Fibroblast of lung (primary cell): ENCODE measurements around the gene STAC2. TPM values are rescaled to one million over a fixed set of nuclear protein-coding genes. Genes with fewer than 3 reads are reported as not detected.

Source experiments
- DNase-seq, 2 donors: peaks; one replicate each; pipeline versions ENCODE4 v3.0.0 to v3.0.0-alpha.2; 2010; ENCODE audit warnings: low read depth in 2 of 2
- H2AFZ ChIP-seq: 2 replicates; pipeline ENCODE4 v1.5.1; 2012; ENCODE audit warnings: low read length, control low read depth, inconsistent platforms
- H3K27ac ChIP-seq: 2 replicates; pipeline ENCODE4 v1.5.1; 2011; ENCODE audit warnings: low read length, control low read depth; ENCODE audit not compliant: insufficient read depth
- H3K27me3 ChIP-seq: 2 replicates; pipeline ENCODE4 v1.5.1; 2011; ENCODE audit warnings: mild to moderate bottlenecking, low read length; ENCODE audit not compliant: control insufficient read depth, insufficient read depth
- H3K36me3 ChIP-seq: 2 replicates; pipeline ENCODE4 v1.5.1; 2011; ENCODE audit warnings: low read length; ENCODE audit not compliant: control insufficient read depth, insufficient read depth
- H3K4me1 ChIP-seq: 2 replicates; pipeline ENCODE4 v1.5.1; 2011; ENCODE audit warnings: low read length; ENCODE audit not compliant: control insufficient read depth, insufficient read depth; ENCODE audit errors: extremely low read depth
- H3K4me2 ChIP-seq: 2 replicates; pipeline ENCODE4 v1.5.1; 2011; ENCODE audit warnings: low read length, control low read depth; ENCODE audit not compliant: insufficient read depth; ENCODE audit errors: extremely low read depth
- H3K4me3 ChIP-seq, 4 experiments: fragments of 200-600 bp in 1 of 4; sonication (generic) in 1 of 4; replicated peaks in 1 of 4; 2 replicates each; pipeline ENCODE4 v1.5.1; 2011 to 2016; ENCODE audit warnings: low read length in 4 of 4, low read depth in 3 of 4, mild to moderate bottlenecking in 3 of 4, control low read depth in 2 of 4, inconsistent platforms in 1 of 4, mixed read lengths in 1 of 4; ENCODE audit not compliant: insufficient read depth in 1 of 4; ENCODE audit errors: control extremely low read depth in 1 of 4
- H3K79me2 ChIP-seq: 2 replicates; pipeline ENCODE4 v1.5.1; 2012; ENCODE audit warnings: mild to moderate bottlenecking, low read length, inconsistent platforms; ENCODE audit not compliant: control insufficient read depth, insufficient read depth
- H3K9ac ChIP-seq: 2 replicates; pipeline ENCODE4 v1.5.1; 2011; ENCODE audit warnings: mild to moderate bottlenecking, low read length, control low read depth; ENCODE audit not compliant: insufficient read depth
- H3K9me3 ChIP-seq: 2 replicates; pipeline ENCODE4 v1.5.1; 2012; ENCODE audit warnings: low read depth, low read length; ENCODE audit not compliant: control insufficient read depth, insufficient read depth
- H4K20me1 ChIP-seq: 2 replicates; pipeline ENCODE4 v1.5.1; 2011; ENCODE audit warnings: low read length; ENCODE audit not compliant: control insufficient read depth, insufficient read depth; ENCODE audit errors: extremely low read depth
- EZH2 ChIP-seq: IDR thresholded peaks from 2 replicates; pipeline ENCODE4 v1.5.1; 2012; ENCODE audit warnings: low read length, control low read depth, mild to moderate bottlenecking; ENCODE audit errors: missing control alignments
- polyA plus RNA-seq, 2 donors: library from polyadenylated mRNA; depleted of rRNA in 1 of 2; stranded (reverse) in 1 of 2; unstranded in 1 of 2; fragments of >200 nt; gene quantifications; 2 replicates each; pipeline ENCODE4 v1.2.1, GENCODE V29; 2011 to 2012; ENCODE audit warnings: missing spikeins in 1 of 2
- total RNA-seq: library from RNA; depleted of rRNA; stranded (reverse); fragments of >200 nt; gene quantifications from 2 replicates; pipeline ENCODE4 v1.2.1, GENCODE V29; 2014
- TF ChIP-seq, protein P1 (sequence below), 2 donors: IDR thresholded peaks in 1 of 2; conservative IDR thresholded peaks in 1 of 2; 1 replicate in 1 of 2; 2 replicates in 1 of 2; pipeline ENCODE4 v1.5.1; 2011 to 2012; ENCODE audit warnings: low read length in 2 of 2, control low read depth in 1 of 2, inconsistent platforms in 1 of 2, low read depth in 1 of 2, mild to moderate bottlenecking in 1 of 2

Gene STAC2
- total and polyA plus RNA-seq, 2 donors (not counting 1 experiment from before 2014, with no cell fraction given): 0.01 TPM; not detected in 1

- peak overlapping the region; percentile 61 to 100 (median 76) for H3K4me3 ChIP-seq
- H3K9me3 ChIP-seq: no peaks in the 10 kb centered on the region
- peak overlapping the region; percentile 100 for H3K4me2 ChIP-seq
- no peaks in the 10 kb centered on the region for H4K20me1 ChIP-seq
- H3K9ac ChIP-seq: peak overlapping the region; percentile 88
- H2AFZ ChIP-seq: no peak overlapping the region
- peak overlapping the region; percentile 98 for H3K27ac ChIP-seq
- no peak for DNase-seq
- peaks cover 11% of the 10 kb centered on the region for H3K4me1 ChIP-seq
- TF ChIP-seq EZH2: no peak
- TF ChIP-seq, protein P1, sequence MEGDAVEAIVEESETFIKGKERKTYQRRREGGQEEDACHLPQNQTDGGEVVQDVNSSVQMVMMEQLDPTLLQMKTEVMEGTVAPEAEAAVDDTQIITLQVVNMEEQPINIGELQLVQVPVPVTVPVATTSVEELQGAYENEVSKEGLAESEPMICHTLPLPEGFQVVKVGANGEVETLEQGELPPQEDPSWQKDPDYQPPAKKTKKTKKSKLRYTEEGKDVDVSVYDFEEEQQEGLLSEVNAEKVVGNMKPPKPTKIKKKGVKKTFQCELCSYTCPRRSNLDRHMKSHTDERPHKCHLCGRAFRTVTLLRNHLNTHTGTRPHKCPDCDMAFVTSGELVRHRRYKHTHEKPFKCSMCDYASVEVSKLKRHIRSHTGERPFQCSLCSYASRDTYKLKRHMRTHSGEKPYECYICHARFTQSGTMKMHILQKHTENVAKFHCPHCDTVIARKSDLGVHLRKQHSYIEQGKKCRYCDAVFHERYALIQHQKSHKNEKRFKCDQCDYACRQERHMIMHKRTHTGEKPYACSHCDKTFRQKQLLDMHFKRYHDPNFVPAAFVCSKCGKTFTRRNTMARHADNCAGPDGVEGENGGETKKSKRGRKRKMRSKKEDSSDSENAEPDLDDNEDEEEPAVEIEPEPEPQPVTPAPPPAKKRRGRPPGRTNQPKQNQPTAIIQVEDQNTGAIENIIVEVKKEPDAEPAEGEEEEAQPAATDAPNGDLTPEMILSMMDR (conservative IDR thresholded peaks at IDR 0.05 in 1 of 2, IDR thresholded peaks at IDR 0.05 in 1 of 2; ENCODE audit: low read depth in 1 of 2, low read length in 2 of 2): no peak
- H3K36me3 ChIP-seq: peaks cover 16% of the 10 kb centered on the region
- H3K27me3 ChIP-seq: no peaks in the 10 kb centered on the region
- peaks cover 33% of the 10 kb centered on the region for H3K79me2 ChIP-seq
Measured at GRCh38 chr17:39200957-39201510, 24.7 kb downstream of the STAC2 start.

DNA sequence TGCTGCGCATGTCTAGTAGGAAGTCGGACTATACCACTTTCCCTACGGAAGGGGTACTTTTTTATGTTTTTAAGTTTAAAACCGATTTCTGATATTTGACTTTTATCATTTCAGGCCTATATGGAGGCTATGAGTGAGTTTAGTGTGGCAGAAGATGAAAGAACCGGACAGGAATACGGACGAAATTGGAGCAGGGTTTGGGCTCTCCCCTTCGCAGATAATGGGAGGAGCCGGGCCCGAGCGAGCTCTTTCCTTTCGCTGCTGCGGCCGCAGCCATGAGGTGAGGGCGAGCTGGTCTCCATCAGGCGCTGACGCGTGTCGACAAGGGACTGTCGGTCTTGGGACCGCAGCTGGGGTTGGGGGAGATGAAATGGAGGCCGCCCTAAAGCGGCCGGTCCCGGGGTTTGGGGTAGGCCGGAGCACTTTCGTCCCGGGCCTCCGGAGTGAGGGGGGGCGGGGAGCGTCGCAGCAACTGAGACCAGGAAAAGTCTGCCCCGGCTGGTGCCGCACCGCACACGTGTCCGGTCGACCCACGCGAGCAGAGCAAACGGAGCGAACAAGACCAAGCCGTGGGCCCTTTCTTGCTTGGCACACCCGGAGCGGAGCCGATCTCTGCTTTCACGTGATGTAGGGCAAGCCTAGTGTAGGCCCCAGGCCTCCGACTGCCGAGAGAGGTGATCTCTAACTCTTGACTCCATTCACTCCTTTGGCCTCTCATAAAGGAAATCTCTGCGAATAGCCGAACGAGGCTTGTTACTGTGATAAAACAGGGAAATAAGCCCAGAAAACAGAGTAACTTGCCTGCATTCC, 25.5 kb downstream of the STAC2 start, which contains the start of gene RPL19:
TSS of gene RPL19 (plus strand) at position 214 of the 810 bp plus-strand sequence. CDS start at position 276, 62 bp downstream.
- no peaks in the 10 kb centered on the region for H4K20me1 ChIP-seq

GRCh38 chr17:39199820-39200069, 26.0 kb downstream of the STAC2 start:
- Histone ChIP-seq H3K9ac (peak overlapping the region; percentile 88), H3K27me3 (no peaks in the 10 kb centered on the region), H4K20me1 (no peaks in the 10 kb centered on the region), H3K4me1 (peaks cover 12% of the 10 kb centered on the region), H3K79me2 (peaks cover 40% of the 10 kb centered on the region), H3K27ac (peak overlapping the region; percentile 98), H3K9me3 (no peaks in the 10 kb centered on the region), H3K36me3 (peaks cover 14% of the 10 kb centered on the region), H3K4me3 (peak overlapping the region; percentile 61 to 100 (median 76)), H3K4me2 (peak overlapping the region; percentile 61), H2AFZ (peak overlapping the region; percentile 43)
- no peak for TF ChIP-seq EZH2
- TF ChIP-seq, protein P1 (conservative IDR thresholded peaks at IDR 0.05 in 1 of 2, IDR thresholded peaks at IDR 0.05 in 1 of 2; ENCODE audit: low read depth in 1 of 2, low read length in 2 of 2): no peak
- DNase-seq: peak; percentile 93 to 98

More for the DNA sequence above, 25.5 kb downstream of the STAC2 start, which contains the start of gene RPL19:
- Histone ChIP-seq H2AFZ (peak within 1 kb of the TSS; percentile 84), H3K9me3 (no peaks in the 10 kb centered on the region), H3K4me2 (peak within 1 kb of the TSS; percentile 100), H3K27me3 (no peaks in the 10 kb centered on the region), H3K27ac (peak within 1 kb of the TSS; percentile 98), H3K79me2 (peaks cover 37% of the 10 kb centered on the region), H3K36me3 (peaks cover 16% of the 10 kb centered on the region), H3K4me1 (peaks cover 11% of the 10 kb centered on the region), H3K9ac (peak within 1 kb of the TSS; percentile 88), H3K4me3 (peak within 1 kb of the TSS; percentile 61 to 100 (median 76))
- DNase-seq: peak in 1 of 2 donors; percentile 39
- TF ChIP-seq, protein P1 (conservative IDR thresholded peaks at IDR 0.05 in 1 of 2, IDR thresholded peaks at IDR 0.05 in 1 of 2; ENCODE audit: low read depth in 1 of 2, low read length in 2 of 2): no peak
- TF ChIP-seq EZH2: no peak
